A549 (cell line): ENCODE results near the gene ARG2.

Source experiments
- CEBPB ChIP-seq, 2 experiments: fragments of >200 bp in 1 of 2; sonication (Bioruptor Twin) in 1 of 2; formaldehyde crosslinking in 1 of 2; IDR thresholded peaks; 2 replicates each; pipeline ENCODE4 v1.6.1; 2012 to 2016
- CTCF ChIP-seq: fragments of >200 bp; sonication (Bioruptor Twin); formaldehyde crosslinking; IDR thresholded peaks from 3 replicates; pipeline ENCODE4 v1.5.1; 2016
- ESRRA ChIP-seq: fragments of 150-350 bp; IDR thresholded peaks from 2 replicates; pipeline ENCODE4 v1.6.1; 2014; ENCODE audit warnings: mild to moderate bottlenecking, low read length, borderline replicate concordance
- JUNB ChIP-seq: fragments of >200 bp; sonication (Bioruptor Twin); formaldehyde crosslinking; IDR thresholded peaks from 2 replicates; pipeline ENCODE4 v1.6.1; 2016
- MAFK ChIP-seq: fragments of 450-650 bp; IDR thresholded peaks from 2 replicates; pipeline ENCODE4 v1.6.1; 2014; ENCODE audit not compliant: partially characterized antibody
- MAZ ChIP-seq: fragments of 150-350 bp; IDR thresholded peaks from 2 replicates; pipeline ENCODE4 v1.6.1; 2014; ENCODE audit warnings: antibody characterized with exemption, low read depth, low read length, borderline replicate concordance
- MYC ChIP-seq: IDR thresholded peaks from 2 replicates; pipeline ENCODE4 v1.6.1; 2012; ENCODE audit warnings: mild to moderate bottlenecking, inconsistent platforms, low read length, improper control_type of control experiment, borderline replicate concordance
- POLR2A ChIP-seq: IDR thresholded peaks from 2 replicates; pipeline ENCODE4 v1.6.1; 2012; ENCODE audit warnings: mild to moderate bottlenecking, low read length
- POLR2AphosphoS2 ChIP-seq: conservative IDR thresholded peaks from 2 replicates; pipeline ENCODE4 v1.6.1; 2012; ENCODE audit warnings: low read length, improper control_type of control experiment, inconsistent platforms
- RAD21 ChIP-seq, 2 experiments: fragments of >200 bp in 1 of 2; sonication (Bioruptor Twin) in 1 of 2; formaldehyde crosslinking in 1 of 2; IDR thresholded peaks in 1 of 2; conservative IDR thresholded peaks in 1 of 2; 2 replicates in 1 of 2; 3 replicates in 1 of 2; pipeline ENCODE4 v1.6.1; 2012 to 2018; ENCODE audit warnings: inconsistent platforms in 1 of 2
- RCOR1 ChIP-seq: fragments of 150-350 bp; IDR thresholded peaks from 2 replicates; pipeline ENCODE4 v1.6.1; 2014; ENCODE audit warnings: antibody characterized with exemption, low read length, low read depth

- TF ChIP-seq MYC, result no peak
- no peak for TF ChIP-seq CTCF
- no peak for TF ChIP-seq RAD21 (conservative IDR thresholded peaks at IDR 0.05 in 1 of 2, IDR thresholded peaks at IDR 0.05 in 1 of 2)
- TF ChIP-seq JUNB, result no peak
- TF ChIP-seq POLR2A, result no peak
- no peak for TF ChIP-seq RCOR1
- no peak for TF ChIP-seq MAFK
- TF ChIP-seq ESRRA, result no peak
- TF ChIP-seq MAZ, result no peak
- no peak for TF ChIP-seq CEBPB (IDR thresholded peaks at IDR 0.05)
- TF ChIP-seq POLR2AphosphoS2, result no peak
Observed at GRCh38 chr14:67680941-67681340, 61.2 kb downstream of the ARG2 start.
